Activated T-cell treated with anti-CD3 and anti-CD28 coated beads, Interleukin-2, amount 50 U/mL, for 4 hours (primary cell): ENCODE measurements around the gene TOPORS. TPM values are rescaled to one million over a fixed set of nuclear protein-coding genes. Genes with fewer than 3 reads are reported as not detected.

Experiments
- ATAC-seq, 2 donors: fragments of 200-7000 bp; cut with Tn5 transposase; one replicate each; pipeline ENCODE4 v1.10.0; 2021
- DNase-seq: peaks from one replicate; pipeline ENCODE4 v3.0.0-alpha.2; 2020
- H3K27me3 Mint-ChIP-seq: one replicate; pipeline ENCODE4 v1.8.0; 2021; ENCODE audit warnings: low read depth, mixed read lengths
- H3K36me3 Mint-ChIP-seq: one replicate; pipeline ENCODE4 v1.8.0; 2022; ENCODE audit warnings: mixed read lengths; ENCODE audit not compliant: insufficient read depth
- H3K4me1 Mint-ChIP-seq: one replicate; pipeline ENCODE4 v1.8.0; 2021; ENCODE audit warnings: low read depth, mixed read lengths
- H3K4me3 Mint-ChIP-seq: one replicate; pipeline ENCODE4 v1.8.0; 2021; ENCODE audit warnings: mild to moderate bottlenecking, moderate library complexity, mixed read lengths
- H3K9me3 Mint-ChIP-seq: one replicate; pipeline ENCODE4 v1.8.0; 2021; ENCODE audit warnings: mixed read lengths
- total RNA-seq, 3 donors: library from RNA; stranded (reverse); gene quantifications; one replicate each; pipeline ENCODE4 v1.2.1, GENCODE V29; 2021

The TOPORS gene
- total RNA-seq, 3 donors from 2014 or later: 12.9 to 15.0 (median 14.8) TPM

- H3K27me3 Mint-ChIP-seq: no peaks in the 10 kb centered on the region
- ATAC-seq (no peak), DNase-seq (no peak)
- peaks cover 28% of the 10 kb centered on the region for H3K36me3 Mint-ChIP-seq
- no peaks in the 10 kb centered on the region for H3K9me3 Mint-ChIP-seq
- H3K4me3 Mint-ChIP-seq: no peak overlapping the region
- H3K4me1 Mint-ChIP-seq: peaks cover 15% of the 10 kb centered on the region
Measured at GRCh38 chr9:32503008-32503407, 49.4 kb downstream of the TOPORS start.

- DNase-seq (no peak), ATAC-seq (no peak)
- H3K36me3 Mint-ChIP-seq: peaks cover 30% of the 10 kb centered on the region
- no peak overlapping the region for H3K4me3 Mint-ChIP-seq
- no peaks in the 10 kb centered on the region for H3K9me3 Mint-ChIP-seq
- H3K4me1 Mint-ChIP-seq: peaks cover 12% of the 10 kb centered on the region
- H3K27me3 Mint-ChIP-seq: no peaks in the 10 kb centered on the region
Measured at GRCh38 chr9:32502464-32502863, 49.9 kb downstream of the TOPORS start.

GRCh38 chr9:32501868-32502267 lies 50.5 kb downstream of the TOPORS start:
- no peaks in the 10 kb centered on the region for H3K9me3 Mint-ChIP-seq
- no peaks in the 10 kb centered on the region for H3K27me3 Mint-ChIP-seq
- ATAC-seq (no peak), DNase-seq (no peak)
- peaks cover 12% of the 10 kb centered on the region for H3K4me1 Mint-ChIP-seq
- no peak overlapping the region for H3K4me3 Mint-ChIP-seq
- H3K36me3 Mint-ChIP-seq: peaks cover 30% of the 10 kb centered on the region

- H3K9me3 Mint-ChIP-seq: no peaks in the 10 kb centered on the region
- H3K36me3 Mint-ChIP-seq: peaks cover 41% of the 10 kb centered on the region
- DNase-seq: no peak
Measured at GRCh38 chr9:32500768-32501167, 51.6 kb downstream of the TOPORS start.

GRCh38 chr9:32497921-32498320 lies 54.5 kb downstream of the TOPORS start:
- DNase-seq (no peak), ATAC-seq (no peak)
- Mint-ChIP-seq H3K27me3 (no peaks in the 10 kb centered on the region), H3K9me3 (no peaks in the 10 kb centered on the region), H3K4me1 (peaks cover 6% of the 10 kb centered on the region), H3K36me3 (peaks cover 41% of the 10 kb centered on the region), H3K4me3 (no peak overlapping the region)

More at GRCh38 chr9:32500768-32501167, 51.6 kb downstream of the TOPORS start:
- Mint-ChIP-seq H3K4me1 (peaks cover 7% of the 10 kb centered on the region), H3K4me3 (no peak overlapping the region), H3K27me3 (no peaks in the 10 kb centered on the region)
- no peak for ATAC-seq

- ATAC-seq: no peak
- peaks cover 26% of the 10 kb centered on the region for H3K36me3 Mint-ChIP-seq
- H3K4me3 Mint-ChIP-seq: no peak overlapping the region
Measured at GRCh38 chr9:32490601-32491000, 61.8 kb downstream of the TOPORS start.

More at GRCh38 chr9:32490601-32491000, 61.8 kb downstream of the TOPORS start:
- H3K4me1 Mint-ChIP-seq: no peaks in the 10 kb centered on the region
- no peaks in the 10 kb centered on the region for H3K9me3 Mint-ChIP-seq
- no peak for DNase-seq
- no peaks in the 10 kb centered on the region for H3K27me3 Mint-ChIP-seq

Other genes with a start within 250 kb of the TOPORS start
- 1 to 10 TPM; 5.5 to 6.3 (median 6.2) TPM for gene ACO1, start 167.9 kb downstream of the TOPORS start, total RNA-seq
- 1 to 10 TPM; 2.5 to 4.1 (median 2.5) TPM for gene RIGI, start 26.4 kb downstream of the TOPORS start, total RNA-seq
- 1 to 10 TPM; 8.0 to 9.7 (median 9.3) TPM for gene SMIM27, start 259 bp downstream of the TOPORS start, total RNA-seq
- gene NDUFB6, start 20.6 kb upstream of the TOPORS start, total RNA-seq: 10 to 100 TPM; 61.7 to 65.5 (median 62.9) TPM
- under 1 TPM in 1 of 3 donors, not detected in 2; 0.05 TPM for gene TAF1L, start 83.1 kb upstream of the TOPORS start, total RNA-seq
- not detected for gene TMEM215, start 231.0 kb upstream of the TOPORS start, total RNA-seq